ENCODE results near the gene FN1.

Gene FN1

GRCh38 chr2:215441560-215442400, 5.9 kb upstream of the FN1 start:
- peak; percentile 80 for DNase-seq (ENCODE audit: low read depth)

- no peak for DNase-seq (ENCODE audit: low read depth)
Measured at GRCh38 chr2:215439980-215440512, 4.2 kb upstream of the FN1 start.

GRCh38 chr2:215439404-215439803, 3.5 kb upstream of the FN1 start:
- DNase-seq (ENCODE audit: low read depth), result no peak

GRCh38 chr2:215437614-215438013, 1.7 kb upstream of the FN1 start:
- no peak for DNase-seq (ENCODE audit: low read depth)

- DNase-seq (ENCODE audit: low read depth), result no peak
Measured at GRCh38 chr2:215436705-215437565, 1.1 kb upstream of the FN1 start.

GRCh38 chr2:215435280-215435869, 493 bp downstream of the FN1 start:
- DNase-seq (ENCODE audit: low read depth), result no peak

- DNase-seq (ENCODE audit: low read depth), result no peak
Measured at GRCh38 chr2:215434447-215435279, 1.2 kb downstream of the FN1 start.

- DNase-seq (ENCODE audit: low read depth), result no peak
Measured at GRCh38 chr2:215432759-215433594, 2.9 kb downstream of the FN1 start.

GRCh38 chr2:215431778-215432758, 3.8 kb downstream of the FN1 start:
- DNase-seq (ENCODE audit: low read depth), result no peak

GRCh38 chr2:215431290-215431689, 4.6 kb downstream of the FN1 start:
- no peak for DNase-seq (ENCODE audit: low read depth)

- no peak for DNase-seq (ENCODE audit: low read depth)
Measured at GRCh38 chr2:215430528-215431187, 5.2 kb downstream of the FN1 start.

- DNase-seq (ENCODE audit: low read depth), result no peak
Measured at GRCh38 chr2:215429424-215429823, 6.4 kb downstream of the FN1 start.

GRCh38 chr2:215428060-215428910, 7.6 kb downstream of the FN1 start:
- no peak for DNase-seq (ENCODE audit: low read depth)

GRCh38 chr2:215427585-215427984, 8.3 kb downstream of the FN1 start:
- DNase-seq (ENCODE audit: low read depth), result no peak

GRCh38 chr2:215425021-215425782, 10.7 kb downstream of the FN1 start:
- DNase-seq (ENCODE audit: low read depth), result no peak

GRCh38 chr2:215423928-215424540, 11.8 kb downstream of the FN1 start:
- DNase-seq (ENCODE audit: low read depth), result no peak

- DNase-seq (ENCODE audit: low read depth), result no peak
Measured at GRCh38 chr2:215423234-215423633, 12.6 kb downstream of the FN1 start.

All from GM04504 (cell line).